Cardiac muscle cell (in vitro differentiated cells and primary cell): Measurements from ENCODE around the gene KCNIP3. TPM values are rescaled to one million over a fixed set of nuclear protein-coding genes. Genes with fewer than 3 reads are reported as not detected.

ENCODE experiments used
- DNase-seq, 2 donors: peaks; one replicate each; pipeline versions ENCODE4 v3.0.0 to v3.0.0-alpha.2; 2010 to 2017; ENCODE audit warnings: low read depth in 1 of 2, low spot score in 1 of 2
- H3K27ac ChIP-seq: fragments of 200-600 bp; sonication (generic); 2 replicates; pipeline ENCODE4 v1.5.1; 2016
- H3K27me3 ChIP-seq: fragments of 200-600 bp; sonication (generic); 2 replicates; pipeline ENCODE4 v1.6.0; 2016; ENCODE audit warnings: control low read depth
- H3K36me3 ChIP-seq: fragments of 200-600 bp; sonication (generic); 2 replicates; pipeline ENCODE4 v1.5.1; 2016; ENCODE audit warnings: control low read depth
- H3K4me1 ChIP-seq: fragments of 200-600 bp; sonication (generic); 2 replicates; pipeline ENCODE4 v1.8.1; 2017; ENCODE audit warnings: low read depth, mild to moderate bottlenecking, mixed run types
- H3K4me3 ChIP-seq: fragments of 200-600 bp; sonication (generic); 2 replicates; pipeline ENCODE4 v1.5.1; 2016; ENCODE audit warnings: mild to moderate bottlenecking
- H3K9me3 ChIP-seq: fragments of 200-600 bp; sonication (generic); 2 replicates; pipeline ENCODE4 v1.5.1; 2017; ENCODE audit warnings: low read depth, mild to moderate bottlenecking, control low read depth
- polyA plus RNA-seq: library from polyadenylated mRNA; unstranded; fragments of >200 nt; fragmentation: Nextera tagmentation; extraction: Ambion mirVana; gene quantifications from 2 replicates; pipeline ENCODE4 v1.2.1, GENCODE V29; 2016
- total RNA-seq: library from RNA; depleted of rRNA; stranded (reverse); fragments of >200 nt; gene quantifications from 2 replicates; pipeline ENCODE4 v1.2.3, GENCODE V29; 2016
- TF ChIP-seq, protein P1 (sequence below): IDR thresholded peaks from 2 replicates; pipeline ENCODE4 v1.5.1; 2012; ENCODE audit warnings: low read depth, mild to moderate bottlenecking, low read length

Gene KCNIP3
- total and polyA plus RNA-seq, 2 experiments from 2014 or later: 1.2 to 5.2 TPM

- Histone ChIP-seq H3K4me3 (no peak overlapping the region), H3K27ac (no peak overlapping the region), H3K9me3 (no peaks in the 10 kb centered on the region), H3K27me3 (no peaks in the 10 kb centered on the region), H3K4me1 (peaks cover 3% of the 10 kb centered on the region), H3K36me3 (no peaks in the 10 kb centered on the region)
- TF ChIP-seq, protein P1, sequence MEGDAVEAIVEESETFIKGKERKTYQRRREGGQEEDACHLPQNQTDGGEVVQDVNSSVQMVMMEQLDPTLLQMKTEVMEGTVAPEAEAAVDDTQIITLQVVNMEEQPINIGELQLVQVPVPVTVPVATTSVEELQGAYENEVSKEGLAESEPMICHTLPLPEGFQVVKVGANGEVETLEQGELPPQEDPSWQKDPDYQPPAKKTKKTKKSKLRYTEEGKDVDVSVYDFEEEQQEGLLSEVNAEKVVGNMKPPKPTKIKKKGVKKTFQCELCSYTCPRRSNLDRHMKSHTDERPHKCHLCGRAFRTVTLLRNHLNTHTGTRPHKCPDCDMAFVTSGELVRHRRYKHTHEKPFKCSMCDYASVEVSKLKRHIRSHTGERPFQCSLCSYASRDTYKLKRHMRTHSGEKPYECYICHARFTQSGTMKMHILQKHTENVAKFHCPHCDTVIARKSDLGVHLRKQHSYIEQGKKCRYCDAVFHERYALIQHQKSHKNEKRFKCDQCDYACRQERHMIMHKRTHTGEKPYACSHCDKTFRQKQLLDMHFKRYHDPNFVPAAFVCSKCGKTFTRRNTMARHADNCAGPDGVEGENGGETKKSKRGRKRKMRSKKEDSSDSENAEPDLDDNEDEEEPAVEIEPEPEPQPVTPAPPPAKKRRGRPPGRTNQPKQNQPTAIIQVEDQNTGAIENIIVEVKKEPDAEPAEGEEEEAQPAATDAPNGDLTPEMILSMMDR: no peak
- no peak for DNase-seq
Observed at GRCh38 chr2:95325590-95326432, 28.7 kb downstream of the KCNIP3 start.

DNA sequence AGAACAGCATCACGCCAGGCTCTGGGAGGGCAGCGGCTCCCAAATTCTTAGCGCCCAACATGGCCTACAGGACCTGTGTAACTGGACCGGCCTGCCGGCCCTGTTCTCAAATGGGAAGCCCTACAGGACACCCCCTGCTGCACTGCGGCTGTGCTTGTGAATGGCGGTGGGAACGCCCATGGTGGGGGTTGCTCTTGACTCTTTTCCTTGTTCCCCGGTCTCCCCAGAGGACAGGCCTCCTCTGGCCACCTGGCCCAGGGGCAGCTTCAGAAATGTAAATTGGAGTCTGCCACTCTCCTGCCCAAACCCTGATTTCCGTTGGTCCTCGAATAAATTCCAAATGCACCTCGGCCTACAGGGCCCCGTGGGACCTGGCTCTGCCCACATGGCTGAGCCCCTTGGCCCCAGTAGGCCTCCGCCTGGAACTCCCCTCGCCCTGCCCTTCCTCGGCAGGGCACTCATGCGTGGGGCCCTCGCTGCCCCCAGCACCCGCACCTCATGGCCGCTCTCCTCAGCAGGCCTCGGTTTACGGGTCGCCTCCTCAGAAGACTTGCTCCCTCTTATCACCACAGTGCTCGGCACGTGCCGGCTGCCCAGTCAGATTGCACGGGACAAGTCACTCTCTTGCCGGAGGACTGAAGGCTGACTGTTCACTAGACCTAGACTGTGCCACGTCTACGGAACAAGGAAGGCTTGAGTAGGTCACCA lies 29.4 kb downstream of the KCNIP3 start:
- Histone ChIP-seq H3K27ac (no peak overlapping the region), H3K36me3 (no peaks in the 10 kb centered on the region), H3K4me1 (peaks cover 3% of the 10 kb centered on the region), H3K27me3 (no peaks in the 10 kb centered on the region), H3K9me3 (no peaks in the 10 kb centered on the region), H3K4me3 (no peak overlapping the region)
- no peak for DNase-seq
- TF ChIP-seq, protein P1: no peak

DNA sequence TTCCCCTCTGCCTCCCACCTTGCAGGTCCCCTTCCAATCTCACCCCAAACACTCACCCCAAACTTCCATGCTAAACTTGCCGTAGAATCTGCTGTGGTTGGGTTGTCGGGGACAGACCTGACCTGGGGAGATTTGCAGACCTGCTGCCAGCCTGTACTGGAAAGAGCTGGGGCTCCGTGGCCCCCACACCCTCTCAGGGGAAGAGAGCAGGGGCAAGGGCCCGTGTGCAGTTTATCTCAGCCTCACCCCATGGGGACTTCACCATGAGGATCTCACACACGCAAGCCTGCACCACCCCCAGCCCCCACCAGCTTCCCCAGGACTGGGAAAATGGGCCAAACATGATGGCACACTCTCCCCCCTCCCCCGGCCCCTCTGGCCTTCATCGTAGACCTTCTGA lies 30.7 kb downstream of the KCNIP3 start:
- Histone ChIP-seq H3K9me3 (no peaks in the 10 kb centered on the region), H3K4me1 (peaks cover 3% of the 10 kb centered on the region), H3K4me3 (no peak overlapping the region), H3K27ac (no peak overlapping the region), H3K36me3 (no peaks in the 10 kb centered on the region), H3K27me3 (no peaks in the 10 kb centered on the region)
- TF ChIP-seq, protein P1: no peak
- no peak for DNase-seq

- no peaks in the 10 kb centered on the region for H3K27me3 ChIP-seq
- peak in 1 of 2 donors; percentile 48 for DNase-seq
- H3K4me3 ChIP-seq: no peak overlapping the region
- H3K36me3 ChIP-seq: no peaks in the 10 kb centered on the region
- no peaks in the 10 kb centered on the region for H3K9me3 ChIP-seq
- peak overlapping the region; percentile 3 for H3K27ac ChIP-seq
- TF ChIP-seq, protein P1: no peak
- peaks cover 3% of the 10 kb centered on the region for H3K4me1 ChIP-seq
Observed at GRCh38 chr2:95328358-95329125, 31.4 kb downstream of the KCNIP3 start.

GRCh38 chr2:95329401-95329800 lies 32.3 kb downstream of the KCNIP3 start:
- Histone ChIP-seq H3K4me1 (peaks cover 3% of the 10 kb centered on the region), H3K36me3 (no peaks in the 10 kb centered on the region), H3K9me3 (no peaks in the 10 kb centered on the region), H3K27me3 (no peaks in the 10 kb centered on the region), H3K27ac (no peak overlapping the region), H3K4me3 (no peak overlapping the region)
- DNase-seq: no peak
- TF ChIP-seq, protein P1: no peak
